Gastrocnemius medialis (tissue), 4 donors: ENCODE data around the gene JAM3. TPM values are rescaled to one million over a fixed set of nuclear protein-coding genes. Genes with fewer than 3 reads are reported as not detected.

Experiments
- ATAC-seq, 2 donors: fragments of 150-250 bp; one replicate each; pipeline ENCODE4 v1.9.1; 2016
- DNase-seq, 2 donors: peaks; one replicate each; pipeline ENCODE4 v3.0.0-alpha.2; 2019
- H3K27ac ChIP-seq, 4 donors: fragments of 200-600 bp; sonication (generic); 1 replicate in 1 of 4; 2 replicates in 3 of 4; pipeline ENCODE4 v1.5.1; 2016 to 2018; ENCODE audit warnings: mild to moderate bottlenecking in 2 of 4, moderate library complexity in 1 of 4
- H3K27me3 ChIP-seq, 3 donors: fragments of 200-600 bp; sonication (generic) in 2 of 3; 1 replicate in 1 of 3; 2 replicates in 2 of 3; pipeline versions ENCODE4 v1.5.1 to v1.6.0; 2016 to 2019; ENCODE audit warnings: mild to moderate bottlenecking in 1 of 3, moderate library complexity in 1 of 3
- H3K36me3 ChIP-seq, 2 donors: fragments of 200-600 bp; sonication (generic) in 1 of 2; one replicate each; pipeline ENCODE4 v1.5.1; 2017 to 2018
- H3K4me1 ChIP-seq, 2 donors: fragments of 200-600 bp; sonication (generic) in 1 of 2; one replicate each; pipeline ENCODE4 v1.5.1; 2016 to 2017; ENCODE audit warnings: mild to moderate bottlenecking in 2 of 2
- H3K4me3 ChIP-seq, 4 donors: fragments of 200-600 bp; sonication (generic) in 3 of 4; 1 replicate in 1 of 4; 2 replicates in 3 of 4; pipeline ENCODE4 v1.5.1; 2016 to 2019; ENCODE audit warnings: mild to moderate bottlenecking in 2 of 4
- H3K9me3 ChIP-seq, 3 donors: fragments of 200-600 bp; sonication (generic) in 2 of 3; 1 replicate in 1 of 3; 2 replicates in 2 of 3; pipeline ENCODE4 v1.5.1; 2016 to 2019
- CTCF ChIP-seq, 5 experiments: fragments of 450-650 bp in 3 of 5; fragments of 200-600 bp in 2 of 5; sonication (generic) in 2 of 5; IDR thresholded peaks in 4 of 5; conservative IDR thresholded peaks in 1 of 5; 1 replicate in 4 of 5; 2 replicates in 1 of 5; pipeline ENCODE4 v1.5.1; 2016 to 2019; ENCODE audit warnings: antibody characterized with exemption in 5 of 5, mild to moderate bottlenecking in 3 of 5, moderate library complexity in 3 of 5
- POLR2A ChIP-seq, 2 donors: fragments of 450-650 bp; IDR thresholded peaks; one replicate each; pipeline ENCODE4 v1.6.1; 2017; ENCODE audit warnings: antibody characterized with exemption in 2 of 2, mild to moderate bottlenecking in 2 of 2, moderate library complexity in 2 of 2
- in situ Hi-C, 4 donors: fragments of 200-750 bp; cut with MboI; loops; one replicate each; pipeline versions ENCODE4 v1.15.0 to v1.8.0; 2017; ENCODE audit warnings: low sequenced_read_pairs in 4 of 4
- intact Hi-C: fragments of 100-400 bp; cut with DNase I; formaldehyde crosslinking; loops from one replicate; pipeline ENCODE4 v1.15.1; 2023; ENCODE audit warnings: low total_unique reads
- total RNA-seq, 4 donors: library from RNA; depleted of rRNA; stranded (reverse); fragments of >200 nt; gene quantifications; one replicate each; pipeline versions ENCODE4 v1.1.0 to v1.2.3, GENCODE V29; 2016

The JAM3 gene
- total RNA-seq, 4 donors from 2014 or later: 3.5 to 9.7 (median 6.2) TPM

- ATAC-seq: no peak
- DNase-seq: no peak
- Histone ChIP-seq H3K27me3 (peaks cover 0 to 3% (median 0%) of the 10 kb centered on the region in 3 donors), H3K27ac (peak overlapping the region in 3 of 4 donors; percentile 76 to 80 (median 77)), H3K4me3 (no peak overlapping the region), H3K9me3 (no peaks in the 10 kb centered on the region), H3K4me1 (peaks cover 24 to 32% of the 10 kb centered on the region in 2 donors), H3K36me3 (no peaks in the 10 kb centered on the region)
- in situ Hi-C loops (no loop called here), intact Hi-C loops (loop anchor here (5.0 kb wide), 1 partner anchor 103 kb away; the partner anchor contains the start of genes NCAPD3 and VPS26B)
- TF ChIP-seq POLR2A (IDR thresholded peaks at IDR 0.05) (no peak), CTCF (IDR thresholded peaks at IDR 0.05 in 4 of 5, conservative IDR thresholded peaks at IDR 0.05 in 1 of 5) (no peak)
Measured at GRCh38 chr11:134119094-134119493, 50.2 kb downstream of the JAM3 start.

- DNase-seq: peak; percentile 13 to 54
- TF ChIP-seq CTCF (IDR thresholded peaks at IDR 0.05 in 4 of 5, conservative IDR thresholded peaks at IDR 0.05 in 1 of 5) (no peak), POLR2A (IDR thresholded peaks at IDR 0.05) (peak in 1 of 2 donors; percentile 12)
- Histone ChIP-seq H3K36me3 (no peaks in the 10 kb centered on the region), H3K27me3 (peaks cover 0 to 3% (median 0%) of the 10 kb centered on the region in 3 donors), H3K4me3 (peak overlapping the region; percentile 21 to 42 (median 34)), H3K27ac (peak overlapping the region; percentile 74 to 80 (median 76)), H3K9me3 (no peaks in the 10 kb centered on the region), H3K4me1 (peaks cover 24 to 38% of the 10 kb centered on the region in 2 donors)
- in situ Hi-C loops: no loop called here
- intact Hi-C loops: loop anchor here (5.0 to 10.0 kb wide), 2 partner anchors 73 to 165 kb away; partner anchors contain the start of gene IGSF9B
- peak; percentile 78 to 91 for ATAC-seq
Measured at GRCh38 chr11:134120143-134120850, 51.4 kb downstream of the JAM3 start.

- peak overlapping the region; percentile 74 to 80 (median 76) for H3K27ac ChIP-seq
- H3K27me3 ChIP-seq: peaks cover 0 to 3% (median 0%) of the 10 kb centered on the region in 3 donors
- no peak for TF ChIP-seq POLR2A (IDR thresholded peaks at IDR 0.05)
- TF ChIP-seq CTCF (IDR thresholded peaks at IDR 0.05 in 4 of 5, conservative IDR thresholded peaks at IDR 0.05 in 1 of 5): no peak
- in situ Hi-C loops (no loop called here), intact Hi-C loops (loop anchor here (5.0 to 10.0 kb wide), 2 partner anchors 74 to 166 kb away; partner anchors contain the start of gene IGSF9B)
- no peaks in the 10 kb centered on the region for H3K9me3 ChIP-seq
- DNase-seq (no peak), ATAC-seq (peak; percentile 31 to 57)
- H3K4me3 ChIP-seq: peak overlapping the region in 3 of 4 donors; percentile 30 to 42 (median 38)
- peaks cover 31 to 45% of the 10 kb centered on the region in 2 donors for H3K4me1 ChIP-seq
- H3K36me3 ChIP-seq: no peaks in the 10 kb centered on the region
Measured at GRCh38 chr11:134120921-134121526, 52.2 kb downstream of the JAM3 start.

- Histone ChIP-seq H3K4me1 (peaks cover 32 to 43% of the 10 kb centered on the region in 2 donors), H3K36me3 (no peaks in the 10 kb centered on the region), H3K27me3 (peaks cover 0 to 3% (median 0%) of the 10 kb centered on the region in 3 donors), H3K9me3 (no peaks in the 10 kb centered on the region), H3K4me3 (peak overlapping the region; percentile 52 to 59 (median 54)), H3K27ac (peak overlapping the region; percentile 52 to 70 (median 60))
- peak; percentile 50 to 72 for ATAC-seq
- intact Hi-C loops (loop anchor here (2.0 to 10.0 kb wide), 3 partner anchors 56 to 170 kb away; partner anchors contain the start of genes IGSF9B and JAM3), in situ Hi-C loops (loop anchor here in 3 of 4 donors (25.0 kb wide), 1 partner anchor 188 kb away; no protein-coding TSS in a partner anchor)
- TF ChIP-seq CTCF (IDR thresholded peaks at IDR 0.05 in 4 of 5, conservative IDR thresholded peaks at IDR 0.05 in 1 of 5) (peak in 2 of 5 experiments; percentile 15 to 16), POLR2A (IDR thresholded peaks at IDR 0.05) (peak; percentile 20 to 21)
- DNase-seq: peak in 1 of 2 donors; percentile 36
Measured at GRCh38 chr11:134124660-134125451, 56.0 kb downstream of the JAM3 start.
